Neural cell (in vitro differentiated cells): ENCODE data around the gene GAS5. TPM values are rescaled to one million over a fixed set of nuclear protein-coding genes. Genes with fewer than 3 reads are reported as not detected.

Experiments used
- polyA plus RNA-seq: library from polyadenylated mRNA; depleted of rRNA; stranded (reverse); fragments of >200 nt; gene quantifications from 2 replicates; pipeline ENCODE4 v1.2.3, GENCODE V29; 2014

The GAS5 gene
- polyA plus RNA-seq, 1 donor from 2014 or later: 1,182 TPM

Other genes starting within 250 kb of the GAS5 start
- gene TEX50, start 232.7 kb downstream of the GAS5 start, polyA plus RNA-seq: not detected in 2 replicates
- gene ANKRD45, start 198.1 kb downstream of the GAS5 start, polyA plus RNA-seq: 8.7 and 9.9 TPM in 2 replicates
- gene KLHL20, start 153.0 kb downstream of the GAS5 start, polyA plus RNA-seq: 33.2 and 41.8 TPM in 2 replicates
- gene DARS2, start 43.3 kb downstream of the GAS5 start, polyA plus RNA-seq: 4.5 and 7.1 TPM in 2 replicates
- gene CENPL, start 43.1 kb downstream of the GAS5 start, polyA plus RNA-seq: 6.4 and 7.4 TPM in 2 replicates
- gene ZBTB37, start 391 bp upstream of the GAS5 start, polyA plus RNA-seq: 14.3 and 14.6 TPM in 2 replicates
- gene SERPINC1, start 49.3 kb upstream of the GAS5 start, polyA plus RNA-seq: not detected in 2 replicates
- gene RC3H1, start 154.4 kb upstream of the GAS5 start, polyA plus RNA-seq: 11.1 and 12.8 TPM in 2 replicates